ENCODE measurements around the gene TCAP. TPM values are rescaled to one million over a fixed set of nuclear protein-coding genes. Genes with fewer than 3 reads are reported as not detected.

The TCAP gene
- total RNA-seq, 1 donor from 2014 or later, result 1.9 TPM

GRCh38 chr17:39665642-39666224 is 584 bp downstream of the TCAP start:
- intact Hi-C loops (cut with micrococcal nuclease), result no loop called here

GRCh38 chr17:39666231-39666600 is 1.1 kb downstream of the TCAP start:
- intact Hi-C loops (cut with micrococcal nuclease), result no loop called here

GRCh38 chr17:39666601-39667261 is 1.6 kb downstream of the TCAP start:
- intact Hi-C loops (cut with micrococcal nuclease), result no loop called here

- intact Hi-C loops (cut with micrococcal nuclease), result no loop called here
Measured at GRCh38 chr17:39667262-39667944, 2.3 kb downstream of the TCAP start.

GRCh38 chr17:39667945-39668924 is 3.1 kb downstream of the TCAP start, which contains the start of gene PNMT:
TSS of gene PNMT (plus strand) at chr17:39668453. CDS start at chr17:39668476, 23 bp downstream.
- intact Hi-C loops (cut with micrococcal nuclease), result no loop called here

GRCh38 chr17:39669897-39670735 is 5.0 kb downstream of the TCAP start:
- intact Hi-C loops (cut with micrococcal nuclease), result no loop called here

GRCh38 chr17:39670746-39671145 is 5.6 kb downstream of the TCAP start:
- intact Hi-C loops (cut with micrococcal nuclease), result no loop called here

- intact Hi-C loops (cut with micrococcal nuclease), result no loop called here
Measured at GRCh38 chr17:39671651-39672521, 6.7 kb downstream of the TCAP start.

- intact Hi-C loops (cut with micrococcal nuclease), result no loop called here
Measured at GRCh38 chr17:39672522-39673334, 7.6 kb downstream of the TCAP start.

- intact Hi-C loops (cut with micrococcal nuclease), result no loop called here
Measured at GRCh38 chr17:39673335-39674081, 8.4 kb downstream of the TCAP start.

GRCh38 chr17:39674179-39674578 is 9.0 kb downstream of the TCAP start:
- intact Hi-C loops (cut with micrococcal nuclease), result no loop called here

- intact Hi-C loops (cut with micrococcal nuclease), result loop anchor here (5.0 kb wide), 1 partner anchor 57 kb away; the partner anchor contains the start of gene MIEN1
Measured at GRCh38 chr17:39674702-39675389, 9.7 kb downstream of the TCAP start.

- intact Hi-C loops (cut with micrococcal nuclease), result loop anchor here (5.0 kb wide), 1 partner anchor 57 kb away; the partner anchor contains the start of gene MIEN1
Measured at GRCh38 chr17:39675390-39676082, 10.4 kb downstream of the TCAP start.

- intact Hi-C loops (cut with micrococcal nuclease), result loop anchor here (5.0 kb wide), 1 partner anchor 56 kb away; the partner anchor contains the start of gene MIEN1
Measured at GRCh38 chr17:39676198-39676819, 11.2 kb downstream of the TCAP start.

- intact Hi-C loops (cut with micrococcal nuclease), result loop anchor here (5.0 kb wide), 1 partner anchor 55 kb away; the partner anchor contains the start of gene MIEN1
Measured at GRCh38 chr17:39677072-39677471, 11.9 kb downstream of the TCAP start.

All from T-helper 2 cell treated with Interferon-gamma antibody and Interleukin-4, amounts not matched to agents 100 ng/mL and 5 ng/mL, for 36 hours (primary cell).